Stimulated activated CD4-positive, alpha-beta T cell treated with anti-CD3 and anti-CD28 coated beads, Interleukin-1b, Interleukin-23, amount 100 ng/mL, for 1 hour (primary cell): ENCODE data around the gene RASGRP3.

ENCODE experiments used
- DNase-seq, 2 donors: peaks; one replicate each; pipeline ENCODE4 v3.0.0-alpha.2; 2020; ENCODE audit warnings: low read depth in 2 of 2

RASGRP3 gene

GRCh38 chr2:33492399-33493134 is 16.1 kb downstream of the RASGRP3 start:
- no peak for DNase-seq

- DNase-seq, result no peak
Observed at GRCh38 chr2:33494155-33494779, 17.8 kb downstream of the RASGRP3 start.

GRCh38 chr2:33494877-33495641 is 18.6 kb downstream of the RASGRP3 start:
- no peak for DNase-seq

- no peak for DNase-seq
Observed at GRCh38 chr2:33495683-33496082, 19.2 kb downstream of the RASGRP3 start.

- DNase-seq, result no peak
Observed at GRCh38 chr2:33496150-33496549, 19.7 kb downstream of the RASGRP3 start.

- no peak for DNase-seq
Observed at GRCh38 chr2:33496726-33497125, 20.3 kb downstream of the RASGRP3 start.

GRCh38 chr2:33497221-33497650 is 20.8 kb downstream of the RASGRP3 start:
- DNase-seq, result no peak

- no peak for DNase-seq
Observed at GRCh38 chr2:33498291-33498956, 22.0 kb downstream of the RASGRP3 start.

- DNase-seq, result no peak
Observed at GRCh38 chr2:33500177-33500576, 23.7 kb downstream of the RASGRP3 start.

- no peak for DNase-seq
Observed at GRCh38 chr2:33502025-33502424, 25.6 kb downstream of the RASGRP3 start.

GRCh38 chr2:33503002-33503401 is 26.6 kb downstream of the RASGRP3 start:
- no peak for DNase-seq

- no peak for DNase-seq
Observed at GRCh38 chr2:33505966-33506365, 29.5 kb downstream of the RASGRP3 start.

- DNase-seq, result no peak
Observed at GRCh38 chr2:33509908-33510585, 33.6 kb downstream of the RASGRP3 start.

GRCh38 chr2:33510586-33510968 is 34.1 kb downstream of the RASGRP3 start:
- DNase-seq, result no peak

GRCh38 chr2:33511141-33511540 is 34.7 kb downstream of the RASGRP3 start:
- no peak for DNase-seq

GRCh38 chr2:33512112-33512511 is 35.7 kb downstream of the RASGRP3 start:
- DNase-seq, result no peak

- no peak for DNase-seq
Observed at GRCh38 chr2:33513480-33513879, 37.0 kb downstream of the RASGRP3 start.

- DNase-seq, result no peak
Observed at GRCh38 chr2:33516456-33516995, 40.1 kb downstream of the RASGRP3 start.

- DNase-seq, result no peak
Observed at GRCh38 chr2:33518200-33518599, 41.8 kb downstream of the RASGRP3 start.

- DNase-seq, result no peak
Observed at GRCh38 chr2:33518929-33519328, 42.5 kb downstream of the RASGRP3 start.

- no peak for DNase-seq
Observed at GRCh38 chr2:33521791-33522281, 45.4 kb downstream of the RASGRP3 start.
